Pancreas (tissue), 10 donors: ENCODE measurements around the gene C1orf210. TPM values are rescaled to one million over a fixed set of nuclear protein-coding genes. Genes with fewer than 3 reads are reported as not detected.
A peak's percentile ranks its signal among the peaks of the same experiment; 100 is the strongest.

Experiments used
- ATAC-seq, 4 donors: fragments of 200-7000 bp; cut with Tn5 transposase; one replicate each; pipeline versions ENCODE4 v1.8.0 to v1.9.1; 2020; ENCODE audit warnings: mild to moderate bottlenecking in 4 of 4, moderate library complexity in 4 of 4
- DNase-seq, 6 donors: peaks; one replicate each; pipeline ENCODE4 v3.0.0-alpha.2; 2020
- FAIRE-seq: peaks from 2 replicates; lab custom pipeline; 2012; peaks lifted over from hg19 to GRCh38; lab: Jason Lieb, UNC
- H3K27ac ChIP-seq, 4 donors: fragments of 200-600 bp; sonication (generic); 1 replicate in 3 of 4; 2 replicates in 1 of 4; pipeline versions ENCODE4 v1.5.0 to v1.8.0; 2020
- H3K27me3 ChIP-seq, 4 donors: fragments of 200-600 bp; one replicate each; pipeline ENCODE4 v1.8.0; 2021
- H3K36me3 ChIP-seq, 3 donors: fragments of 200-600 bp; sonication (generic) in 1 of 3; one replicate each; pipeline versions ENCODE4 v1.5.0 to v1.8.0; 2020 to 2021
- H3K4me1 ChIP-seq, 3 donors: fragments of 200-600 bp; one replicate each; pipeline ENCODE4 v1.8.0; 2021
- H3K4me3 ChIP-seq, 4 donors: fragments of 200-600 bp; sonication (generic) in 2 of 4; one replicate each; pipeline versions ENCODE4 v1.5.0 to v1.8.0; 2020 to 2021
- H3K9me3 ChIP-seq, 4 donors: fragments of 200-600 bp; one replicate each; pipeline ENCODE4 v1.8.0; 2021
- CTCF ChIP-seq, 4 donors: fragments of 200-600 bp; sonication (generic) in 3 of 4; IDR thresholded peaks; one replicate each; pipeline versions ENCODE4 v1.5.0 to v1.8.0; 2021; ENCODE audit warnings: antibody characterized with exemption in 4 of 4
- WGBS, 2 donors: extraction: QIAGEN DNeasy Blood & Tissue Kit; methylation state at CpG; one replicate each; pipeline ENCODE4 v1.1.7; 2013; 5-methylcytosine and 5-hydroxymethylcytosine counted together
- intact Hi-C, 3 donors: fragments of 100-400 bp; cut with DNase I; formaldehyde crosslinking; loops; one replicate each; pipeline versions ENCODE4 v1.11.1 to v1.14.2; 2022
- polyA plus RNA-seq, 2 donors: library from polyadenylated mRNA; stranded (reverse); fragments of 200-250 nt; gene quantifications; one replicate each; pipeline ENCODE4 v1.2.3, GENCODE V29; 2013
- total RNA-seq, 6 donors: library from RNA; stranded (reverse); fragmentation: NEBNext Ultra II Directional in 4 of 6; extraction: Animal tissue kit (Norgen Biotek cat#: 25700) in 4 of 6; gene quantifications; one replicate each; pipeline versions ENCODE4 v1.2.1 to v1.2.4, GENCODE V29; 2021 to 2023
- donor health status: healthy with polysubstance abuse.
- donor health status: DM: no; HTN: no; CAD: no; lungs with moderate emphysema.
- donor health status: DM: no; HTN: no; CAD: no.
- donor health status: control.
- donor health status: control.
- donor health status: Bipolar disorder and iron deficiency.
- donor health status: DM: yes; HTN: yes; CAD: no.
- donor health status: DM: no; HTN: no; CAD: no.
- donor health status: DM: no; HTN: no; CAD: no.
- donor health status: DM: yes; HTN: yes; CAD: no.

The C1orf210 gene
- total and polyA plus RNA-seq, 8 donors = 5.7 to 17.2 (median 12.4) TPM

- ATAC-seq = no peak
- H3K4me3 ChIP-seq = no peak overlapping the region
- H3K4me1 ChIP-seq = no peaks in the 10 kb centered on the region
- DNase-seq = peak in 2 of 6 donors; percentile 30 to 47
- intact Hi-C loops = no loop called here
- H3K9me3 ChIP-seq = no peaks in the 10 kb centered on the region
- no peak for FAIRE-seq
- no peak for TF ChIP-seq CTCF (IDR thresholded peaks at IDR 0.05)
- WGBS, 2 donors = 94% methylated on average over 20 of the region's 20 CpGs
- no peaks in the 10 kb centered on the region for H3K27me3 ChIP-seq
- no peaks in the 10 kb centered on the region for H3K36me3 ChIP-seq
- H3K27ac ChIP-seq = no peak overlapping the region
Observed at GRCh38 chr1:43308635-43309404, 23.4 kb upstream of the C1orf210 start.

DNA sequence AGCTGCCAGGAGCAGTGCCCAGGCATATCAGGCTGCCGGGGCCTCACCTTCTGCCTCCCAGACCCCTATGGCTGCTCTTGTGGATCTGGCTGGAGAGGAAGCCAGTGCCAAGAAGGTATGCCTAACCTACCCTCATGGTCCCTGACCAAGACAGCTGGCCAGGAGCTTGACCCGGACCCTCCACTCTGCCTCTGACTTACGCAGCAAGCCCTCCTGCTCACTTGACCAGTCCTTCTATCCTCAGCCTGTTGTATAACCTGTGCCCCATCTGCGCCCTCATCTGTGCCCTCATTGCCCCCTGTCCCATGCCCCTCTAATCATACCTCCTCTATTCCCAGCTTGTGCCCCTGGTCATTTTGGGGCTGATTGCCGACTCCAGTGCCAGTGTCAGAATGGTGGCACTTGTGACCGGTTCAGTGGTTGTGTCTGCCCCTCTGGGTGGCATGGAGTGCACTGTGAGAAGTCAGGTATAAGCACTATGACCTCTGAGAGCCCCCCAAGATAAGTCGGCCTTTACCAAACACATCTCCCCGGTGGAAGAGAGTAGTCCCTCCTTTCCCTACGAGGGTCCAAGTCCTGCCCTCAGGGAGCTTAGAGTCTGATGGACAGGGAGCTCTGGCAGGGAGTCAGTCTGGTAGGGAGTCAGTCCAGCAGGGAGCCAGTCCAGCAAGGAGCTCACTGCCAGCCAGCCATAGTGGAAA, 22.2 kb upstream of the C1orf210 start:
- no peak for TF ChIP-seq CTCF (IDR thresholded peaks at IDR 0.05)
- FAIRE-seq (no peak), DNase-seq (peak in 2 of 6 donors; percentile 22 to 43), ATAC-seq (no peak)
- H3K4me1 ChIP-seq = peaks cover 0 to 4% (median 0%) of the 10 kb centered on the region in 3 donors
- WGBS, 2 donors = 87 to 88% methylated on average over 9 of the region's 9 CpGs
- no peak overlapping the region for H3K27ac ChIP-seq
- H3K27me3 ChIP-seq = no peaks in the 10 kb centered on the region
- H3K36me3 ChIP-seq = no peaks in the 10 kb centered on the region
- H3K4me3 ChIP-seq = no peak overlapping the region
- H3K9me3 ChIP-seq = no peaks in the 10 kb centered on the region
- intact Hi-C loops = no loop called here

DNA sequence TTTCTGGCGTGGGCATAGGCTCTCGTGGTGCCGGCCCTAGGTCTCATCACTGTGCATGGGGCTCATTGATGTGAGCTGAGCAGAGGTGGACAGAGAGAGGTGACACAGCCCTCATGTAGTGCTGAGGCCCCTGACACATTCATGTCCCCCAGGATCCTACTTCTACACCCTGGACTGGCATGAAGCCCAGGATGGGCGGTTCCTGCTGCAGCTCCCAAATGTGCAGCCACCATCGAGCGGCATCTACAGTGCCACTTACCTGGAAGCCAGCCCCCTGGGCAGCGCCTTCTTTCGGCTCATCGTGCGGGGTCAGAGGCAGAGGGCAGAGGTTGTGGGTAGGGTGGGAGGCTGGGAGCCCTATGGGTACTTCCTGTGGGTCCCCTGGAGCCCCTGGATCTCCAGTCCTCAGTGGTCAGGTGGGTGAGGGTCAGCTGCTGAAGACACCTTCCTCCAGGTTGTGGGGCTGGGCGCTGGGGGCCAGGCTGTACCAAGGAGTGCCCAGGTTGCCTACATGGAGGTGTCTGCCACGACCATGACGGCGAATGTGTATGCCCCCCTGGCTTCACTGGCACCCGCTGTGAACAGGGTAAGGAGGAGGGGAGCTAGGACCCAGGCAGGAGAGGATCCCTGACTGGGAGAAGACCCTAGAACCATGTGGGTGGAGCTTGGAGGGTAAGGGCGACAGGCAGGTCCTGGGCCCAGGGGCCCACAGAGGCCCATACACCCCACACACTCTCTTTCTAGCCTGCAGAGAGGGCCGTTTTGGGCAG, 21.5 kb upstream of the C1orf210 start:
- Histone ChIP-seq H3K4me1 (peaks cover 0 to 4% (median 0%) of the 10 kb centered on the region in 3 donors), H3K27ac (no peak overlapping the region), H3K9me3 (no peaks in the 10 kb centered on the region), H3K27me3 (no peaks in the 10 kb centered on the region), H3K4me3 (no peak overlapping the region), H3K36me3 (no peaks in the 10 kb centered on the region)
- DNase-seq = peak in 2 of 6 donors; percentile 49 to 52
- ATAC-seq = no peak
- intact Hi-C loops = no loop called here
- 84 to 88% methylated on average over 17 of the region's 17 CpGs for WGBS, 2 donors
- FAIRE-seq = no peak
- TF ChIP-seq CTCF (IDR thresholded peaks at IDR 0.05) = no peak

DNA sequence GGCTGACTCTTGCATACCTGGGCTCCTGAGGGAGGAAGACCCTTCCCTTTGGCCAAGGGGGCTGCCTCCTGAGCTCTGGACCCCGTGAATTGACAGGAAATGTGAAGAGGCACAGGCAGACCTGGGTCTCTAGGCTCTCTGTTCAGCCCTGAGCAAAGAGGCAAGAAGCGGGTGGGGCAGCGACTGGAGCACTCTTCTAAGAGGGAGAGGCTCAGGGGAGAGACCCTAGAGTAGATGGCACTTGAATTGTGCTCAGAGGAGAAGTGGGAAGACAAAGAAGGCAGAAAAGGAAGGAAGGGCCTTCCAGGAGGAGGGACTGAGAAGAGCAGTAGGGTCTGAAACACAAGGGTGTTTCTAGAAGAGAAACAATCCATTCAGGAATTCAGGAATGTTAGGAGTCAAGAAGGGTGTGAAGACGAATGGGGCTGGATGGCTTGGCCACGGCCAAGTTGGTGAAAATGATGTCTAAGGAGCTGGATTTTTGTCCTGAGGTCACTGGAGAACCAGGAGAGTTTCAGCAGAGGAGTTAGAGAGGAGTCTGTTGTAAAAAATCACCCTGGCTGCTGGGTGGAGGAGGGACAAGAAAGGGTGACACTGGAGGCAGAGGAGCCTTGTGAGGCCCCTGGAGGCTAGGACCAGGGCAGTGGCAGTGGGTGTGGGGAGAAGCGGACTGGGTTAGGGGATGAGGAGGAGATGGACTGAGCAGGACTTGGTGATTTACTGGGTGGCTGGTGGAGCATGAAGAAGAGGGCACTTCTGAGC, 20.7 kb upstream of the C1orf210 start:
- ATAC-seq (no peak), DNase-seq (peak in 2 of 6 donors; percentile 28 to 37), FAIRE-seq (no peak)
- H3K9me3 ChIP-seq = no peaks in the 10 kb centered on the region
- H3K27me3 ChIP-seq = no peaks in the 10 kb centered on the region
- intact Hi-C loops = no loop called here
- H3K4me1 ChIP-seq = peaks cover 0 to 4% (median 0%) of the 10 kb centered on the region in 3 donors
- no peak for TF ChIP-seq CTCF (IDR thresholded peaks at IDR 0.05)
- no peaks in the 10 kb centered on the region for H3K36me3 ChIP-seq
- WGBS, 2 donors = 88 to 89% methylated on average over 6 of the region's 6 CpGs
- H3K27ac ChIP-seq = no peak overlapping the region
- no peak overlapping the region for H3K4me3 ChIP-seq
